Skeletal muscle tissue (tissue), 4 donors: ENCODE results near the gene ASB14. TPM values are rescaled to one million over a fixed set of nuclear protein-coding genes. Genes with fewer than 3 reads are reported as not detected.
"Not testable (repeated sequence)": the region's sequence is repeated elsewhere in the genome, so short reads cannot be mapped to it uniquely, and the experiment has no call there.

Source experiments
- H3K27ac ChIP-seq: one replicate; pipeline ENCODE4 v1.7.0; 2013; ENCODE audit warnings: mild to moderate bottlenecking, low read depth, low read length, inconsistent platforms
- H3K27me3 ChIP-seq, 3 donors: one replicate each; pipeline ENCODE4 v1.7.0; 2013; ENCODE audit warnings: low read length in 3 of 3; ENCODE audit not compliant: control insufficient read depth in 3 of 3, insufficient read depth in 3 of 3
- H3K36me3 ChIP-seq, 3 donors: one replicate each; pipeline ENCODE4 v1.7.0; 2013; ENCODE audit warnings: low read length in 3 of 3; ENCODE audit not compliant: control insufficient read depth in 3 of 3, insufficient read depth in 3 of 3
- H3K4me1 ChIP-seq, 3 donors: one replicate each; pipeline ENCODE4 v1.7.0; 2013; ENCODE audit warnings: low read length in 3 of 3, mild to moderate bottlenecking in 3 of 3; ENCODE audit not compliant: control insufficient read depth in 3 of 3, insufficient read depth in 3 of 3
- H3K4me3 ChIP-seq, 3 donors: one replicate each; pipeline ENCODE4 v1.7.0; 2013; ENCODE audit warnings: low read length in 3 of 3
- H3K9ac ChIP-seq, 3 donors: one replicate each; pipeline ENCODE4 v1.7.0; 2013; ENCODE audit warnings: low read length in 3 of 3, mild to moderate bottlenecking in 3 of 3, moderate library complexity in 2 of 3, low read depth in 1 of 3
- H3K9me3 ChIP-seq, 3 donors: one replicate each; pipeline ENCODE4 v1.7.0; 2013; ENCODE audit warnings: low read length in 3 of 3; ENCODE audit not compliant: control insufficient read depth in 3 of 3
- total RNA-seq: library from RNA; depleted of rRNA; stranded (reverse); fragments of >200 nt; gene quantifications from one replicate; pipeline ENCODE4 v1.2.3, GENCODE V29; 2014
- donor health status: Osteomylitis.

Gene ASB14
- not detected for total RNA-seq

DNA sequence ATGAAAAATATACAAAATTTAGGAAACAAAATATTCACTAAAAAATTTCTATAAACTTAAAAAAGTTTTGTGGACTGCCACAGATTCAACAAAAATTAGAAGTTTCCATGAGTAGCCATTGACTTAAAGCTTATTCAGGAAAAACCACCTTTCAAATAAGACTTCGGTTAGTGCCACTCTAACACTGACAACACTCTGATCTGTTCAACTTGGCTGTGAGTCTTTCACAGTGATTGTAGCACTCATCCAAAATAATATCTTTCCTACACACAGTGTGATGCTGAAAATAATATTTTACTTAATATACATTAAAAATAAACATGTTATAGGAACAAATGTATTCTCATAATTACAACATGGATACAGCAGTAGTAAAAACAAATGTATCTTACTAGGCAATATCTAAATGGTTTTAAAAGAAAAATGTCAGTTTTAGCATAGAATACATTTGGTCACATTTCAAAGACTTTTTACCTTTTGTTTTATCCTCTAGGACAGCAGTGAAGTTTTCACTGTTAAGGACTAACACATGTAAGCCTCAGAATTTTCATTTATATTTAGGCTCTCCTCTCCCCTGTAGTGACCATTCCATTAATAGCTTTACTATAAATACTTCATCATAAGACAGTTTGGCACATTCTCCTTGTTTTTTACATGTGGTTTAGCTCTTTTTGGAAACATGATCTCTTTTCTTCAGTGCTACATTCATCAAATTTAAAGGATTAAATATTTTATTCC is at the start of gene ASB14:
ASB14 (minus strand) TSS at position 527 of the 738 bp plus-strand sequence. CDS start 652 bp downstream, outside the sequence.
- H3K4me1 ChIP-seq = no peaks in the 10 kb centered on the region
- no peaks in the 10 kb centered on the region for H3K27me3 ChIP-seq
- H3K4me3 ChIP-seq = peak within 1 kb of the TSS; percentile 73 to 82 (median 75)
- peak within 1 kb of the TSS; percentile 76 to 81 (median 79) for H3K9ac ChIP-seq
- peak within 1 kb of the TSS; percentile 75 for H3K27ac ChIP-seq
- H3K36me3 ChIP-seq = peaks cover 6 to 16% (median 10%) of the 10 kb centered on the region in 3 donors
- H3K9me3 ChIP-seq = no peaks in the 10 kb centered on the region

DNA sequence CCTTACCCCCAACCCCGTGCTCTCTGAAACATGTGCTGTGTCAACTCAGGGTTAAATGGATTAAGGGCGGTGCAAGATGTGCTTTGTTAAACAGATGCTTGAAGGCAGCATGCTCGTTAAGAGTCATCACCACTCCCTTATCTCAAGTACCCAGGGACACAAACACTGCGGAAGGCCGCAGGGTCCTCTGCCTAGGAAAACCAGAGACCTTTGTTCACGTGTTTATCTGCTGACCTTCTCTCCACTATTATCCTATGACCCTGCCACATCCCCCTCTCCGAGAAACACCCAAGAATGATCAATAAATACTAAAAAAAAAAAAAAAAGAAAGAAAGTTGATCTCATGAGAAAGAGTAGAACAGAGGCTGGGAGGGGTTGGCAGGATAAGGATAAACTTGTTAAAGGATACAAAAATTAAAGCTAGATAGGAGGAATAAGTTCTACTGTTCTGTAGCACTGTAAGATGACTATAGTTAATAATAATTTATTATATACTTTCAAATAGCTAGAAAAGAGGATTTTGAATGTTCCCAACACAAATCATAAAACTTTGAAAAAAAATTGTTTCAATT is 46.7 kb upstream of the ASB14 start:
- H3K9me3 ChIP-seq = not testable (repeated sequence)

DNA sequence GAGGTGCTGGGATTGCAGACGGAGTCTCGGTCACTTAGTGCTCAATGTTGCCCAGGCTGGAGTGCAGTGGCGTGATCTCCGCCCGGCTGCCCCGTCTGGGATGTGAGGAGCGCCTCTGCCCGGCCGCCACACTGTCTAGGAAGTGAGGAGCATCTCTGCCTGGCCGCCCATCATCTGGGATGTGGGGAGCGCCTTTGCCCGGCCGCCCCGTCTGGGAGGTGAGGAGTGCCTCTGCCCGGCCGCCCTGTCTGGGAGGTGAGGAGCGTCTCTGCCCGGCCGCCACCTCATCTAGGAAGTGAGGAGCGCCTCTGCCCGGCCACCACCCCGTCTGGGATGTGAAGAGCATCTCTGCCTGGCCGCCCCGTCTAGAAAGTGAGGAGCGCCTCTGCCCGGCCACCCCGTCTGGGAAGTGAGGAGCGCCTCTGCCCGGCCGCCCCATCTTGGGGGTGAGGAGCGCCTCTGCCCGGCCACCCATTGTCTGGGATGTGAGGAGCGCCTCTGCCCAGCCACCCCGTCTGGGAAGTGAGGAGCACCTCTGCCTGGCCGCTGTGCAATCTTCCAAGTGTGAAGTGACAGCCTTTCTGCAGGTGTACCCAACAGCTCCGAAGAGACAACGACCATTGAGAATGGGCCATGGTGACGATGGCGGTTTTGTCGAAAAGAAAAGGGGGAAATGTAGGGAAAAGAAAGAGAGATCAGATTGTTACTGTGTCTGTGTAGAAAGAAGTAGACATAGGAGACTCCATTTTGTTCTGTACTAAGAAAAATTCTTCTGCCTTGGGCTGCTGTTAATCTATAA is 46.0 kb upstream of the ASB14 start:
- H3K4me3 ChIP-seq, H3K27ac ChIP-seq, H3K36me3 ChIP-seq, H3K9me3 ChIP-seq, H3K9ac ChIP-seq, H3K4me1 ChIP-seq, H3K27me3 ChIP-seq: not testable (repeated sequence)

More for the DNA sequence above, 46.7 kb upstream of the ASB14 start:
- not testable (repeated sequence) for H3K27me3 ChIP-seq, H3K27ac ChIP-seq, H3K4me1 ChIP-seq, H3K4me3 ChIP-seq, H3K9ac ChIP-seq, H3K36me3 ChIP-seq

DNA sequence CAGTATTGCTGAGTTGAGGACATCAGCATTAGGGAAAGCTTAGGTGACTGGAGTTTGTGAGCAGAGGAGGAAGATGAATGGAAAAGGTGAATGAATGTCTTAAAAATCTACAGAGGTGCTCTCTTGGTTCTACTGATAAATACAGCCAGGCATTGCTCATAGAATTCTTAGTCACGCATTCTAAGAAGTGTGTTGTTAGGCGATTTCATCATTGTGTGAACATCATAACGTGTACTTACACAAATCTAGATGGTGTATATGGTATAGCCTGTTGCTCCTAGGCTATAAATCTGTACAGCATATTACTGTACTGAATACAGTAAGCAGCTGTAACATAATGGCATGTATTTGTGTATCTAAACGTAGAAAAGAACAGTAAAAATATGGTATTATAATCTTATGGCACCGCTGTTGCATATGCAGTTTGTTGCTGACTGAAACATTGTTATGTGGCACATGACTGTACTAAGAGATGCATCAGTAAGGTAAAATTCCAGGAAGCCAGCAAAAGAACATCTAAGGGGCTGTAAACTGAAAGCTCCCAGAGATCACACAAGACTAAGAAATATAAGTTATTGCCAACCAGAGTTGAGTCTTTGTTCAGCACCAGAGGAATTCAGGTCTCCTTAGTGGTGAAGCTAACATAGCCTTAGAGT is 42.9 kb upstream of the ASB14 start:
- Histone ChIP-seq H3K27me3 (no peaks in the 10 kb centered on the region), H3K4me1 (no peaks in the 10 kb centered on the region), H3K4me3 (no peak overlapping the region), H3K27ac (no peak overlapping the region), H3K9me3 (no peaks in the 10 kb centered on the region), H3K36me3 (no peaks in the 10 kb centered on the region), H3K9ac (no peak overlapping the region)

DNA sequence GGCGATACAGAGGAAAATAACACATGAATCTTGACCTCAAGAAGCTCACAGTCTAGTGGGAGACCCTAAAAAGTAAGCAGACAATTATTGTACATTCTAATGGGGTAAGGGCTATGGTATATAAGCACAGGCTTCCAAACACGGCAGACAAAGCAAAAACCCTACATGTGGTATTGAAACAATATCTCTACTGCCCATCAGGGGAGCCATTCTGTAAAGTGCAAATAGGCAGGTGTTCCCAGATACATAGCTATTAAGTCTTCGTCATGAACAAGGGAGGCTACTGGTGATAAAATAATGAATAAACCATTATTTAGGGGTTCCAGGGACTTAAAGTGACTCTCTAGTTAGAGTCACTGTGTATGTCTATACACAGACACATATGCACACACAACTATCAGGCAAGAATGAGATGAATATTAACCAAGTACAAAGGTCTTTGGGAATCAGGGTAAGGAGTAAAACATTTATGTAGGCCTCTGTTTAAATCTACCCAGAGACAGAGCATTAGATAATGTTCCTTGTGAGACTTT is 38.7 kb upstream of the ASB14 start:
- Histone ChIP-seq H3K4me3 (no peak overlapping the region), H3K27ac (no peak overlapping the region), H3K4me1 (no peaks in the 10 kb centered on the region), H3K27me3 (no peaks in the 10 kb centered on the region), H3K9ac (no peak overlapping the region), H3K9me3 (no peaks in the 10 kb centered on the region), H3K36me3 (no peaks in the 10 kb centered on the region)

DNA sequence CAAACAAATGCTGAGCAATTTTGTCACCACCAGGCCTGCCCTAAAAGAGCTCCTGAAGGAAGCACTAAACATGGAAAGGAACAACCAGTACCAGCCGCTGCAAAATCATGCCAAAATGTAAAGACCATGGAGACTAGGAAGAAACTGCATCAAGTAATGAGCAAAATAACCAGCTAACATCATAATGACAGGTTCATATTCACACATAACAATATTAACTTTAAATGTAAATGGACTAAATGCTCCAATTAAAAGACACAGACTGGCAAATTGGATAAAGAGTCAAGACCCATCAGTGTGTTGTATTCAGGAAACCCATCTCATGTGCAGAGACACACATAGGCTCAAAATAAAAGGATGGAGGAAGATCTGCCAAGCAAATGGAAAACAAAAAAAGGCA is 34.0 kb upstream of the ASB14 start:
- H3K36me3 ChIP-seq, H3K9me3 ChIP-seq, H3K27me3 ChIP-seq, H3K4me3 ChIP-seq, H3K9ac ChIP-seq, H3K27ac ChIP-seq, H3K4me1 ChIP-seq: not testable (repeated sequence)

DNA sequence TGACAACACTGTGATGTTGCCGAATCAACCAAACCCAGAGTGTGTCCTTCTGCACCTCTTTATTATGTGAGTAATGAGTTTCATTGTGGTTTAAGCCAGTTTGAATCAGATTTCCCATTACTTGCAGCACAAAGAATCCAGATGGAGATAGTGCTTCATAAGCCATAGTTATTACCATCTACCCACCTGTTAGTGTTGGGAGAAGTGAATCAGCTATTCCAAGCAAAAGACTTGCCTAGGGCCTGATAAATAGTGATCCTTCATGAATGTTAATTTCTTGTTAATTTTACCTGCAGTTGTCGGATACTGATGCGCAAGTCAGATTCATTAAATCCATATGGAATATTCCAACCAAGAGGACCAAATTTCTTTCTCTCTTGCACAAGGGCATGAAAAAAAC is 21.7 kb upstream of the ASB14 start:
- H3K4me3 ChIP-seq = no peak overlapping the region
- H3K4me1 ChIP-seq = no peaks in the 10 kb centered on the region
- no peaks in the 10 kb centered on the region for H3K27me3 ChIP-seq
- H3K9me3 ChIP-seq = peaks cover 0 to 9% (median 0%) of the 10 kb centered on the region in 3 donors
- H3K9ac ChIP-seq = no peak overlapping the region
- H3K27ac ChIP-seq = no peak overlapping the region
- no peaks in the 10 kb centered on the region for H3K36me3 ChIP-seq

DNA sequence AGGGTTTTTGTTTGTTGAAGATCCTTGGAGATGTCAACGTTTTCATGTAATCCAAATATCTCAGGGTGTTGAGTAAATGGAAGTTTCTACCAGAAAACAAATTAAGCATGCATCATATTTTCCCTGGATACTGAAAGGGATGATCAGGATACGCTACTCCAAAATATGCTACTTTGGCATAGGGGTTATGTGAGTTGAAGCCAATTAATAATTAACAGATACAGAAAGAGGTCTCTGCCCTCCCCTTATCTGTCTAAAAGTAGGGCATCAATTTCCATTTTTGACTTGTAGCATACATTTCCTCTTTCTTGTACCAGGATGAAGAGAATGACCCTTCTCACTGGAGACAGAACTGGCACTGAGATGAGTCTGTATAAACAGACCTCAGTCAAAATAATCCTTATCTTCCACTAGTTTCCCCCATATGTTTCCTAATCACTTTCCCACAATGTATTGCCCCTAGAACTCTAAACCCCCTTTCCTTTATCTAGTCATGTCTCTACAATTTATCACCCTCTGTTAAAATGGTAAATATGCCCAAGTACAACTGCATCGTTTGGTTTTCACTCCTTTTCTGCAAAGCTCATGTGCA is 17.4 kb upstream of the ASB14 start:
- Histone ChIP-seq H3K4me3 (no peak overlapping the region), H3K4me1 (no peaks in the 10 kb centered on the region), H3K9me3 (no peaks in the 10 kb centered on the region), H3K27ac (no peak overlapping the region), H3K9ac (no peak overlapping the region), H3K27me3 (no peaks in the 10 kb centered on the region), H3K36me3 (no peaks in the 10 kb centered on the region)

DNA sequence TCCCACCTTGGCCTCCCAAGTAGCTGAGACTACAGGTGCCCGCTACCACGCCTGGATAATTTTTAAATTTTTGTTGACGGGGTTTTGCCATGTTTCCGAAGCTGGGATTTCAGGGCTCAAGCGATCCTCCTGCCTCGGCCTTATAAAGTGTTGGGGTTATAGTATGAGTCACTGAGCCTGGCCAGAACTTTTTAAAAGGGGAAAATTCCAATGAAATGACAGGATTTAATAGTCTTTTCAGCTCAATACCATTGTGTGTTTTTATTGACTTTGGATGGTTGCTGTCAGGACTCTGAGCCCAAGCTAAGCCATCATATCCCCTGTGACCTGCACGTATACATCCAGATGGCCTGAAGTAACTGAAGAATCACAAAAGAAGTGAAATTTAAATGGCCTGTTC is 11.0 kb upstream of the ASB14 start:
- not testable (repeated sequence) for H3K36me3 ChIP-seq, H3K27ac ChIP-seq

More for the DNA sequence above, 11.0 kb upstream of the ASB14 start:
- not testable (repeated sequence) for H3K9me3 ChIP-seq, H3K27me3 ChIP-seq, H3K9ac ChIP-seq, H3K4me1 ChIP-seq, H3K4me3 ChIP-seq
